HL-60 (cell line): ENCODE measurements around the gene TBK1.

Experiments
- DNase-seq, 2 experiments: peaks; one replicate each; pipeline ENCODE4 v3.0.0-alpha.2; 2010 to 2020; ENCODE audit warnings: low read depth in 1 of 2, low spot score in 1 of 2
- H3K27ac ChIP-seq: fragments of 250-450 bp; sonication (Bioruptor Pico); replicated peaks from 2 replicates; pipeline ENCODE4 v1.5.1; 2020; ENCODE audit warnings: mild to moderate bottlenecking, moderate library complexity
- H3K27me3 ChIP-seq: fragments of 250-450 bp; sonication (Bioruptor Pico); 2 replicates; pipeline ENCODE4 v1.5.1; 2021; ENCODE audit warnings: mild to moderate bottlenecking, moderate library complexity; ENCODE audit not compliant: insufficient read depth, poor library complexity, severe bottlenecking
- H3K4me3 ChIP-seq: replicated peaks from 2 replicates; pipeline ENCODE4 v1.5.1; 2011; ENCODE audit warnings: mild to moderate bottlenecking, control low read depth, low read length; ENCODE audit not compliant: insufficient read depth
- CTCF ChIP-seq: IDR thresholded peaks from one replicate; pipeline ENCODE4 v1.5.1; 2011; ENCODE audit warnings: low read length, control low read depth, inconsistent platforms; ENCODE audit not compliant: insufficient read depth
- GABPA ChIP-seq: IDR thresholded peaks from 2 replicates; pipeline ENCODE4 v1.6.1; 2012; ENCODE audit warnings: low read depth
- POLR2AphosphoS5 ChIP-seq: IDR thresholded peaks from 2 replicates; pipeline ENCODE4 v1.6.1; 2012; ENCODE audit warnings: low read depth
- REST ChIP-seq: IDR thresholded peaks from 2 replicates; pipeline ENCODE4 v1.6.1; 2012; ENCODE audit warnings: low read depth; ENCODE audit not compliant: insufficient replicate concordance
- SPI1 ChIP-seq: IDR thresholded peaks from 2 replicates; pipeline ENCODE4 v1.6.1; 2012; ENCODE audit warnings: low read depth, mild to moderate bottlenecking, borderline replicate concordance

Gene TBK1

GRCh38 chr12:64526859-64527258 is 74.9 kb downstream of the TBK1 start:
- DNase-seq: no peak
- H3K4me3 ChIP-seq: no peak overlapping the region
- TF ChIP-seq GABPA (no peak), POLR2AphosphoS5 (no peak), REST (no peak), CTCF (no peak), SPI1 (no peak)
- no peak overlapping the region for H3K27ac ChIP-seq
- H3K27me3 ChIP-seq: no peaks in the 10 kb centered on the region

- DNase-seq: no peak
- H3K27ac ChIP-seq: no peak overlapping the region
- TF ChIP-seq POLR2AphosphoS5 (no peak), GABPA (no peak), CTCF (no peak), SPI1 (no peak), REST (no peak)
- H3K4me3 ChIP-seq: no peak overlapping the region
- H3K27me3 ChIP-seq: no peaks in the 10 kb centered on the region
Measured at GRCh38 chr12:64528616-64529015, 76.7 kb downstream of the TBK1 start.

- Histone ChIP-seq H3K4me3 (no peak overlapping the region), H3K27me3 (no peaks in the 10 kb centered on the region), H3K27ac (no peak overlapping the region)
- TF ChIP-seq POLR2AphosphoS5 (no peak), REST (no peak), GABPA (no peak), CTCF (no peak), SPI1 (no peak)
- no peak for DNase-seq
Measured at GRCh38 chr12:64530566-64530965, 78.6 kb downstream of the TBK1 start.
